OCI-LY1 (cell line): ENCODE results near the gene MAST3.

Experiments used
- H2AFZ ChIP-seq: fragments of 200-600 bp; sonication (generic), shearing (Covaris generic); 2 replicates; pipeline ENCODE4 v1.6.0; 2014; ENCODE audit warnings: antibody characterized with exemption, mild to moderate bottlenecking, low read length
- H3F3A ChIP-seq: fragments of 200-600 bp; sonication (generic), shearing (Covaris generic); 2 replicates; pipeline ENCODE4 v1.6.0; 2014; ENCODE audit warnings: mild to moderate bottlenecking, antibody characterized with exemption, low read length, moderate library complexity; ENCODE audit not compliant: insufficient read depth
- H3K27ac ChIP-seq: fragments of 200-600 bp; sonication (generic); 2 replicates; pipeline ENCODE4 v1.5.1; 2014; ENCODE audit warnings: low read length, mixed run types, mild to moderate bottlenecking, low read depth; ENCODE audit not compliant: poor library complexity, severe bottlenecking
- H3K27me3 ChIP-seq: fragments of 200-600 bp; sonication (generic); 2 replicates; pipeline ENCODE4 v1.6.0; 2014; ENCODE audit warnings: antibody characterized with exemption, mild to moderate bottlenecking, low read length, moderate library complexity; ENCODE audit not compliant: insufficient read depth
- H3K36me3 ChIP-seq: fragments of 200-600 bp; sonication (generic); 2 replicates; pipeline ENCODE4 v1.6.1; 2014; ENCODE audit warnings: mild to moderate bottlenecking, antibody characterized with exemption, low read length, moderate library complexity, mixed read lengths; ENCODE audit not compliant: insufficient read depth
- H3K4me1 ChIP-seq: fragments of 200-600 bp; sonication (generic); 2 replicates; pipeline ENCODE4 v1.5.1; 2014; ENCODE audit warnings: mild to moderate bottlenecking, low read length, moderate library complexity; ENCODE audit not compliant: insufficient read depth, severe bottlenecking
- H3K4me2 ChIP-seq: fragments of 200-600 bp; sonication (generic), shearing (Covaris generic); 2 replicates; pipeline ENCODE4 v1.6.1; 2014; ENCODE audit warnings: low read length
- H3K4me3 ChIP-seq: fragments of 200-600 bp; sonication (generic); 2 replicates; pipeline ENCODE4 v1.5.1; 2014; ENCODE audit warnings: low read length, low read depth, mild to moderate bottlenecking, mixed read lengths; ENCODE audit not compliant: poor library complexity, severe bottlenecking
- H3K79me2 ChIP-seq: fragments of 200-600 bp; shearing (Covaris generic); 2 replicates; pipeline ENCODE4 v1.6.1; 2016; ENCODE audit warnings: mixed run types, low read length, mixed read lengths; ENCODE audit not compliant: insufficient read depth
- H3K9ac ChIP-seq: fragments of 200-600 bp; sonication (generic), shearing (Covaris generic); 2 replicates; pipeline ENCODE4 v1.6.1; 2014; ENCODE audit warnings: mild to moderate bottlenecking, low read length, mixed read lengths
- H3K9me2 ChIP-seq: fragments of 200-600 bp; sonication (generic), shearing (Covaris generic); 2 replicates; pipeline ENCODE4 v1.6.1; 2014; ENCODE audit warnings: low read depth, mild to moderate bottlenecking, low read length, mixed read lengths
- H3K9me3 ChIP-seq: fragments of 200-600 bp; shearing (Covaris generic); 2 replicates; pipeline ENCODE4 v1.6.1; 2014; ENCODE audit warnings: low read length, mixed read lengths
- H4K20me1 ChIP-seq: fragments of 200-600 bp; sonication (generic), shearing (Covaris generic); 2 replicates; pipeline ENCODE4 v1.6.0; 2016; ENCODE audit warnings: mild to moderate bottlenecking, low read length; ENCODE audit not compliant: insufficient read depth
- CTCF ChIP-seq: fragments of 200-600 bp; sonication (generic), shearing (Covaris generic); IDR thresholded peaks from 2 replicates; pipeline ENCODE4 v1.5.1; 2017; ENCODE audit warnings: mild to moderate bottlenecking, antibody characterized with exemption, low read length, moderate library complexity, mixed read lengths
- EZH2 ChIP-seq: fragments of 200-600 bp; sonication (generic), shearing (Covaris generic); IDR thresholded peaks from 2 replicates; pipeline ENCODE4 v1.8.0; 2017; ENCODE audit warnings: borderline replicate concordance, mixed run types, mild to moderate bottlenecking, antibody characterized with exemption, low read length, moderate library complexity, mixed read lengths

The MAST3 gene

GRCh38 chr19:18198374-18198773, 100.8 kb downstream of the MAST3 start:
- no peaks in the 10 kb centered on the region for H3K79me2 ChIP-seq
- no peaks in the 10 kb centered on the region; the same call in 1 of the 2 replicates for H3F3A ChIP-seq
- no peak overlapping the region for H3K4me2 ChIP-seq
- no peak overlapping the region for H3K9ac ChIP-seq
- peaks cover 37% of the 10 kb centered on the region for H3K4me1 ChIP-seq
- H2AFZ ChIP-seq: no peak overlapping the region
- H3K9me3 ChIP-seq: no peaks in the 10 kb centered on the region
- no peak for TF ChIP-seq EZH2
- no peak for TF ChIP-seq CTCF
- no peaks in the 10 kb centered on the region for H3K9me2 ChIP-seq
- no peak overlapping the region for H3K27ac ChIP-seq
- H3K27me3 ChIP-seq: no peaks in the 10 kb centered on the region
- H3K36me3 ChIP-seq: peaks cover 62% of the 10 kb centered on the region
- H3K4me3 ChIP-seq: no peak overlapping the region
- no peaks in the 10 kb centered on the region for H4K20me1 ChIP-seq
